ENCODE data around the gene PCGF2. TPM values are rescaled to one million over a fixed set of nuclear protein-coding genes. Genes with fewer than 3 reads are reported as not detected.
A peak's percentile ranks its signal among the peaks of the same experiment; 100 is the strongest.

PCGF2 gene
- total and polyA plus RNA-seq, 10 of the 15 experiments (the other 5 are each of a cell fraction or from before 2014, with no cell fraction given): 2.7 to 35.6 (median 7.2) TPM

GRCh38 chr17:38725066-38725465 is 23.1 kb downstream of the PCGF2 start:
- CTCF ChIA-PET: no interaction called here
- H3K79me2 ChIP-seq (ENCODE audit: control insufficient read depth, insufficient read depth, low read length): no peaks in the 10 kb centered on the region
- BruUV-seq (replicated peaks): no TSS peak
- TF ChIP-seq NFYB (IDR thresholded peaks at IDR 0.05; ENCODE audit: insufficient read depth, low read depth, low read length) (0 out of 2 replicates have a peak, but pooled peaks have one; percentile 12), POLR2A (IDR thresholded peaks at IDR 0.05; ENCODE audit: low read depth, low read length) (0 out of 2 replicates have a peak, but pooled peaks have one; percentile 18), NR2F1 (conservative IDR thresholded peaks at IDR 0.05) (no peak), ATF7 (IDR thresholded peaks at IDR 0.05; ENCODE audit: low read depth) (no peak), CEBPB (IDR thresholded peaks at IDR 0.05; ENCODE audit: borderline replicate concordance in 1 of 2, low read depth in 2 of 2, low read length in 2 of 2) (no peak)
- TF ChIP-seq, protein P1, sequence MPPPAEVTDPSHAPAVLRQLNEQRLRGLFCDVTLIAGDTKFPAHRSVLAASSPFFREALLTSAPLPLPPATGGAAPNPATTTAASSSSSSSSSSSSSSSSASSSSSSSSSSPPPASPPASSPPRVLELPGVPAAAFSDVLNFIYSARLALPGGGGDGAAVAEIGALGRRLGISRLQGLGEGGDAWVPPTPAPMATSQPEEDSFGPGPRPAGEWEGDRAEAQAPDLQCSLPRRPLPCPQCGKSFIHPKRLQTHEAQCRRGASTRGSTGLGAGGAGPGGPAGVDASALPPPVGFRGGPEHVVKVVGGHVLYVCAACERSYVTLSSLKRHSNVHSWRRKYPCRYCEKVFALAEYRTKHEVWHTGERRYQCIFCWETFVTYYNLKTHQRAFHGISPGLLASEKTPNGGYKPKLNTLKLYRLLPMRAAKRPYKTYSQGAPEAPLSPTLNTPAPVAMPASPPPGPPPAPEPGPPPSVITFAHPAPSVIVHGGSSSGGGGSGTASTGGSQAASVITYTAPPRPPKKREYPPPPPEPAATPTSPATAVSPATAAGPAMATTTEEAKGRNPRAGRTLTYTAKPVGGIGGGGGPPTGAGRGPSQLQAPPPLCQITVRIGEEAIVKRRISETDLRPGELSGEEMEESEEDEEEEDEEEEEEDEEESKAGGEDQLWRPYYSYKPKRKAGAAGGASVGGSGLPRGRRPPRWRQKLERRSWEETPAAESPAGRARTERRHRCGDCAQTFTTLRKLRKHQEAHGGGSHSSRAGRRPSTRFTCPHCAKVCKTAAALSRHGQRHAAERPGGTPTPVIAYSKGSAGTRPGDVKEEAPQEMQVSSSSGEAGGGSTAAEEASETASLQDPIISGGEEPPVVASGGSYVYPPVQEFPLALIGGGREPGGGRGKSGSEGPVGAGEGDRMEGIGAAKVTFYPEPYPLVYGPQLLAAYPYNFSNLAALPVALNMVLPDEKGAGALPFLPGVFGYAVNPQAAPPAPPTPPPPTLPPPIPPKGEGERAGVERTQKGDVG (CRISPR knock-in tag; IDR thresholded peaks at IDR 0.05): no peak
- TF ChIP-seq, protein P2, sequence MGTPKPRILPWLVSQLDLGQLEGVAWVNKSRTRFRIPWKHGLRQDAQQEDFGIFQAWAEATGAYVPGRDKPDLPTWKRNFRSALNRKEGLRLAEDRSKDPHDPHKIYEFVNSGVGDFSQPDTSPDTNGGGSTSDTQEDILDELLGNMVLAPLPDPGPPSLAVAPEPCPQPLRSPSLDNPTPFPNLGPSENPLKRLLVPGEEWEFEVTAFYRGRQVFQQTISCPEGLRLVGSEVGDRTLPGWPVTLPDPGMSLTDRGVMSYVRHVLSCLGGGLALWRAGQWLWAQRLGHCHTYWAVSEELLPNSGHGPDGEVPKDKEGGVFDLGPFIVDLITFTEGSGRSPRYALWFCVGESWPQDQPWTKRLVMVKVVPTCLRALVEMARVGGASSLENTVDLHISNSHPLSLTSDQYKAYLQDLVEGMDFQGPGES (IDR thresholded peaks at IDR 0.05): no peak
- RAD21 ChIA-PET (ENCODE audit: unreplicated experiment): no interaction called here
- ATAC-seq (no peak), FAIRE-seq (no peak), DNase-seq (ENCODE audit: low read depth, low spot score) (no peak)
- 67% methylated on average over 10 of the region's 10 CpGs for WGBS (ENCODE audit: insufficient coverage, insufficient replicate concordance, low lambda C conversion rate, missing lambda C conversion rate)
- no peak overlapping the region for H3K4me2 ChIP-seq (ENCODE audit: control insufficient read depth, insufficient read depth)
- peaks cover 28% of the 10 kb centered on the region for H3K4me1 ChIP-seq (ENCODE audit: control insufficient read depth, insufficient read depth, low read length)
- POLR2A ChIA-PET: no interaction called here
- H3K9me3 ChIP-seq (replicated peaks; ENCODE audit: control insufficient read depth, insufficient read depth, low read length): no peaks in the 10 kb centered on the region; the same call in 2 of the 3 replicates
- no peak overlapping the region for H3K27ac ChIP-seq (ENCODE audit: control insufficient read depth, insufficient read depth)
- intact Hi-C loops (cut with micrococcal nuclease; ENCODE audit: unreplicated experiment): no loop called here
- no peak overlapping the region for H3K9ac ChIP-seq (ENCODE audit: control insufficient read depth, insufficient read depth, low read length)
- H4K20me1 ChIP-seq (ENCODE audit: control insufficient read depth, insufficient read depth): no peaks in the 10 kb centered on the region
- no peak overlapping the region for H2AFZ ChIP-seq (ENCODE audit: control insufficient read depth, low read depth, low read length)
- H3K36me3 ChIP-seq (ENCODE audit: control insufficient read depth in 2 of 2, insufficient read depth in 2 of 2, low read length in 1 of 2): peaks cover 3 to 5% of the 10 kb centered on the region in 2 experiments; a peak in 2 of 4 replicates
- H3K4me3 ChIP-seq: no peak overlapping the region
- in situ Hi-C loops (cut with MboI): no loop called here
- no peaks in the 10 kb centered on the region for H3K27me3 ChIP-seq (replicated peaks in 1 of 2; ENCODE audit: control insufficient read depth in 2 of 2, insufficient read depth in 2 of 2, low read length in 1 of 2)
- SMC1A ChIA-PET (ENCODE audit: uncharacterized antibody, unreplicated experiment): no interaction called here

Measured in GM12878 (cell line).